HL-60 (cell line): ENCODE measurements around the gene ADPRHL1.

Source experiments
- POLR2AphosphoS5 ChIP-seq: IDR thresholded peaks from 2 replicates; pipeline ENCODE4 v1.6.1; 2012; ENCODE audit warnings: low read depth
- TF ChIP-seq, protein P1 (sequence below): IDR thresholded peaks from one replicate; pipeline ENCODE4 v1.5.1; 2011; ENCODE audit warnings: low read length, control low read depth, inconsistent platforms; ENCODE audit not compliant: insufficient read depth
- TF ChIP-seq, protein P2 (sequence below): IDR thresholded peaks from 2 replicates; pipeline ENCODE4 v1.6.1; 2012; ENCODE audit warnings: low read depth; ENCODE audit not compliant: insufficient replicate concordance

DNA sequence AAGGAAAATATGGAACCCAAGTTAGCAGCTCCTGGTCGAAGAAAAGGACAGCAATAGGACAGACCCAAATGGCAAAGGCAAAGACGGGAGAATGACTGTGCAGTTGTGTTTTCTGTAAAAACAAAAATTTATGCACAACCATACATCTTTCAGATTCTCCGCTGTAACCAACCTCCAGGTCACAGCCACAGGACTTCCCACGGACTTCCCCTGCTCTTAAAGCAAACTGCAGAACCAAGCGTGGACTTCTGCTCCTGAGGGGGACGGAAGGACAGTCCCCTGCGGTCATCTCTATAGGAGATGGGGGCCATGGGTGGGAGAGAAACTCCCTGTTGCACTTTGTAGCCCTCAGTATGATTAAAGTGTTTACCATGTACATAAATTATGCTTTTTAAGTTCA is 91.9 kb downstream of the ADPRHL1 start:
- TF ChIP-seq, protein P1, sequence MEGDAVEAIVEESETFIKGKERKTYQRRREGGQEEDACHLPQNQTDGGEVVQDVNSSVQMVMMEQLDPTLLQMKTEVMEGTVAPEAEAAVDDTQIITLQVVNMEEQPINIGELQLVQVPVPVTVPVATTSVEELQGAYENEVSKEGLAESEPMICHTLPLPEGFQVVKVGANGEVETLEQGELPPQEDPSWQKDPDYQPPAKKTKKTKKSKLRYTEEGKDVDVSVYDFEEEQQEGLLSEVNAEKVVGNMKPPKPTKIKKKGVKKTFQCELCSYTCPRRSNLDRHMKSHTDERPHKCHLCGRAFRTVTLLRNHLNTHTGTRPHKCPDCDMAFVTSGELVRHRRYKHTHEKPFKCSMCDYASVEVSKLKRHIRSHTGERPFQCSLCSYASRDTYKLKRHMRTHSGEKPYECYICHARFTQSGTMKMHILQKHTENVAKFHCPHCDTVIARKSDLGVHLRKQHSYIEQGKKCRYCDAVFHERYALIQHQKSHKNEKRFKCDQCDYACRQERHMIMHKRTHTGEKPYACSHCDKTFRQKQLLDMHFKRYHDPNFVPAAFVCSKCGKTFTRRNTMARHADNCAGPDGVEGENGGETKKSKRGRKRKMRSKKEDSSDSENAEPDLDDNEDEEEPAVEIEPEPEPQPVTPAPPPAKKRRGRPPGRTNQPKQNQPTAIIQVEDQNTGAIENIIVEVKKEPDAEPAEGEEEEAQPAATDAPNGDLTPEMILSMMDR, result no peak
- TF ChIP-seq, protein P2, sequence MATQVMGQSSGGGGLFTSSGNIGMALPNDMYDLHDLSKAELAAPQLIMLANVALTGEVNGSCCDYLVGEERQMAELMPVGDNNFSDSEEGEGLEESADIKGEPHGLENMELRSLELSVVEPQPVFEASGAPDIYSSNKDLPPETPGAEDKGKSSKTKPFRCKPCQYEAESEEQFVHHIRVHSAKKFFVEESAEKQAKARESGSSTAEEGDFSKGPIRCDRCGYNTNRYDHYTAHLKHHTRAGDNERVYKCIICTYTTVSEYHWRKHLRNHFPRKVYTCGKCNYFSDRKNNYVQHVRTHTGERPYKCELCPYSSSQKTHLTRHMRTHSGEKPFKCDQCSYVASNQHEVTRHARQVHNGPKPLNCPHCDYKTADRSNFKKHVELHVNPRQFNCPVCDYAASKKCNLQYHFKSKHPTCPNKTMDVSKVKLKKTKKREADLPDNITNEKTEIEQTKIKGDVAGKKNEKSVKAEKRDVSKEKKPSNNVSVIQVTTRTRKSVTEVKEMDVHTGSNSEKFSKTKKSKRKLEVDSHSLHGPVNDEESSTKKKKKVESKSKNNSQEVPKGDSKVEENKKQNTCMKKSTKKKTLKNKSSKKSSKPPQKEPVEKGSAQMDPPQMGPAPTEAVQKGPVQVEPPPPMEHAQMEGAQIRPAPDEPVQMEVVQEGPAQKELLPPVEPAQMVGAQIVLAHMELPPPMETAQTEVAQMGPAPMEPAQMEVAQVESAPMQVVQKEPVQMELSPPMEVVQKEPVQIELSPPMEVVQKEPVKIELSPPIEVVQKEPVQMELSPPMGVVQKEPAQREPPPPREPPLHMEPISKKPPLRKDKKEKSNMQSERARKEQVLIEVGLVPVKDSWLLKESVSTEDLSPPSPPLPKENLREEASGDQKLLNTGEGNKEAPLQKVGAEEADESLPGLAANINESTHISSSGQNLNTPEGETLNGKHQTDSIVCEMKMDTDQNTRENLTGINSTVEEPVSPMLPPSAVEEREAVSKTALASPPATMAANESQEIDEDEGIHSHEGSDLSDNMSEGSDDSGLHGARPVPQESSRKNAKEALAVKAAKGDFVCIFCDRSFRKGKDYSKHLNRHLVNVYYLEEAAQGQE, result no peak
- TF ChIP-seq POLR2AphosphoS5, result no peak
